G401.6 (cell line): Measurements from ENCODE around the gene CTSH.

Experiments used
- FAIRE-seq: peaks from 2 replicates; lab custom pipeline; 2012; peaks lifted over from hg19 to GRCh38; lab: Jason Lieb, UNC

Gene CTSH

DNA sequence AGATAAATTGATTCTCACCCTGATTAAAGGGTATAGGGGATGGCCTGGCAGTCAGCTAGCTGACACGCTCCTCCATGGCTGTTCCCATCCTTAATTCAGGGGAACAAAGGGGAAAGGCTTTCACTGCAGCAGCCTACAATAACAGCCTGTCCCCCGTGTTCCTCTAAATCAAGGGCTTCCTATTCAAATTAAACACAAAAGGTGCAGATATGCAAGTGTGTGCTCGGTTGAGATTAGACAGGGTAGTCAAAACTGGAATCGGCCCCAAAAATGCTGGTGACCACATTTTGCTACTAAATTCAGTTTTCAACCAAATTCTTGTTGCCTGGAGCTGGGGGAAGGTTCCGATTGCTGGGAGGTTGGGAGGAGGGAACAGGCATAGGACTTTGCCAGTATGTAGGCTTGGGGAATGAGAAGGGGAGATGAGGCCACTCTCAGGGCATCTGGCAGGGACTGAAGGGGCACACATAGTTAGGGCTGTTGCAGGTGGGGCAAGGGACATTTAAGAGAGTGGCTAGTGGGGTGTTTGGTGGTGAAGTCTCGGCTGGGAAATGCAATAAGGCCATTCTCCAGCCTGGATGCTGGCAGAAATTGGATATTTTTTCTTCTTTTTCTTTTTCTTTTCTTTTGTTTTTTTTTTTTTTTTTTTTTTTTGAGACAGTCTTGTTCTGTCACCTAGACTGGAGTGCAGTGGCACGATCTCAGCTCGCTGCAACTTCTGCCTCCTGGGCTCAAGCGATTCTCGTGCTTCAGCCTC is 32.9 kb upstream of the CTSH start:
- no peak for FAIRE-seq

DNA sequence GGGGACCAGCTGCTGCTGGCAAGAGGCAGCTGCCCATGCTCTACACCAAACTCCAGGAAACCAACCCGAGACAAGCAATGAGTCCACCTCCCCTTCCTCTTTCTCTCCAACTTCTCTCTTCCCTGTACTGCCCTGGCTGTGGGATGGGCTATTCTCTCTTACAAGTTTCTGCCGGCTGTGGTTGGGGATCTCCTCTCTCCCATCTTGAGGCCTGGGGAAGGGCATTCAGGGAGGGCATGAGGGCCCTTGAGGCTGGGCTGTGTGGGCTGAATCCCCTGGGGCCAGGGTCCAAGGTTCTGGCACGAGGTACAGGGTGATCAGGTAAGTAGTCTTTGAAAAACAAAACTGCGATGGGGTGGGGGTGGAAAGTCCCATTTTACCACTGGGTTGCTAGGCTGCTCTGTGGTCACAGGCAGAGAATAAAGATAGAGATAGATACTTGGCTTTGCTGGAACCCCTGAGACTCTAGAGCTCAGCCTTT is 32.3 kb upstream of the CTSH start:
- no peak for FAIRE-seq

DNA sequence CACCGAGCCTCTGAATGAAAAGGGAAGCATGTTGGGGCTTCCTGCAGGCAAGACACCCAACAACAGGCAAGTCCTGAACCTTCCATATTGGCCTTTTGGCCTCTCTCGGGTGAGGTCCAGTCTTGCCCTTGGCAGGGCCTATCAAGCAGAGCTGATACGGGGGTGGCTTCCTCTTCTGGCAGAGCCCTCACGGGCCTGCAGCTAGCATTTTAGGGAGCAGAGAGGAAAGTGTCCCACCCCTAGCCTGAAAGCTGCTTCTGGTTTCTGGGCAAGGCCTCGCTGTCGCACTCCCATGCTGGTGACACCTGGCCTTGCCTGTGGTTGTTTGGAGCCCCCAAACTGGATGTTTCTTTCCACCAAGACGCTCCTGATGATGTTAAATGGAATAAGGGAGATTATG is 31.8 kb upstream of the CTSH start:
- FAIRE-seq, result no peak

DNA sequence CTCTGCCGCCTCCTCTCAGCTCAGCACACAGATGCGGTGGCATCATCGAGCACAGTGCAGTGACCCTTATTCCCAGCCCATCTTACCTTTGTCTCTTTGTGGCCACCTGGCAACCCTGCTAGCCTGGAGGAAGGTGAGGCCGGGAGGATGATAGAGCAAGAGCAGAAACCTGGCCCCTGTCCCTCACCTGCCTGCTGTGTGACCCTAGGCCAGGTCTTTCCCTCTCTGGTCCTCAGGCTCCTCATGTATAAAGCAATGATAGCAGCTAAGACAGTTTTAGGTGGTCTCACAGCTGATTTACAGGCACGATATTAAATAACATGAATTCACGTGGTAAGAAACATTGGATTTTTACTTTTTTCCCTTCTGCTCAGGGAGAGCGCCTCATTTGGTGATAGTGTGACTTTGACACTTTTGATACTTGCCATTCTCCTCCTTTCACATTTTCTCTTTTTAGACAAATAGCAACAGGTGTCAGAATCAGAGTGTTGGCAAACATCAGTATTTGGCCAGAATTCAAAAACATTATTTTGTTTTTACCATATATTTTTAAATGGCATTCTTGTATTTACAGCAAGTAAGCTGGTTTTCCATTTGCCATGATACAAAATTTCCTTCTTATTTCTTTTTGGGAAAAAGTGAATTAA is 29.5 kb upstream of the CTSH start:
- FAIRE-seq, result no peak

DNA sequence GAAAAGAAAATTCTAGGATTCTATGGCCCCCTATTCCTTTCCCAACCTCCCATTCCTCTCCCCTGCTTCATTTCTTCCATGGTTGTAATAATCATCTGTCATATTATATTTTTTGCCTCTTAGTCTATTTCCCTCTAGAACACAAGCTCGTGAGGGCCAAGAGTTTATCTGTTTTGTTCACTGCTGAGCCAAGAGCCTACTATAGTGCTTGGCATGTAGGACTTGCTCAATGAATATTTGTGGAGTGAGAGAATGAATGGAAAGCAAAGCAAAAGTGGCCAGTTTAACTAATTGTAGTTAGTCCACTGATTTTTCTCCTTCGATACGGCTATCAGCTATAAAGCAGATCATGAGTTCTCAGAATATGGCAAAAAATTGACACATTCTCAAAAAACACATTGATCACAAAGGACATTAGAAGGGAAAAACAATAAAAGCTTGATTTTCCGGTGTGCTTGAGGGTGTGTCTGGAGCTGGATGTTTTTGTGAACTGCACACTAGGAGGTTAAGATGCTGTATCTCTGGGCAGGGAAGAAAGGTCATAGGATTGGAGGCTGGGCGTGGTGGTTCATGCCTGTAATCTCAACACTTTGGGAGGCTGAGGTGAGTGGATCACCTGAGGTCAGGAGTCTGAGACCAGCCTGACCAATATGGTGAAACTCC is 25.0 kb upstream of the CTSH start:
- no peak for FAIRE-seq

DNA sequence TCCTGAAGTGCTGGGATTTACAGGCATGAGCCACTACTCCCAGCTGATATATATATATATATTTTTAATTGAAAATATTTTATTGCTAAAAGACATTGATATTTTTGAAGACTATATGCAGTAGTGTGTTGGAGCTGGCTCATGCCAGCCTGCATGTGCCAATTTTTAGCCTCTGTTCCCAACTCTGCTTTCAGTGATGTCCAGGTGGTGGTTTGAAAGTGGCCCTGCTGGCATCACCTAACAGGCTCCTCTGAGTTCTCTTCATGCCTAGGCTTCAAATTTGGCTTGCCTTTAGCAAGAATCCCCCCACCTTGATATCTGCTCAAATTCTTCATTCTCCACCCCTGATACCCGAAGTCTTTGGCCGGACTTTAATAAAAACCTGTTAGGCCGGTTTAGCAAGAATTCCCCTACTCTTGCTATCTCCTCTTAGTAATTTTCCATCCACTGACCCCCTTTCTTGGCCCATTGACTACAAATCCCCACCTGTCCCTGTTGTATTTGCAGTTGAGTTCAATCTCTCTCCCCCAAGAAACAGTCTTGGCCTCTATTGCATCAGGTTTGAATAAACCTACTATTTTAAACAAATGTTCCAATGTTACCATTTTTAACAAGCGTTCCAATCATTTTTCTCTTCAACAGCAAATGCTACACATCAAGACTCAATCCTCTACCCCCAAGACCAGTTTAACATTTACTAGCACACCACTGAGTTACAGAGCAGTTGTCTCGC is 23.9 kb upstream of the CTSH start:
- no peak for FAIRE-seq

DNA sequence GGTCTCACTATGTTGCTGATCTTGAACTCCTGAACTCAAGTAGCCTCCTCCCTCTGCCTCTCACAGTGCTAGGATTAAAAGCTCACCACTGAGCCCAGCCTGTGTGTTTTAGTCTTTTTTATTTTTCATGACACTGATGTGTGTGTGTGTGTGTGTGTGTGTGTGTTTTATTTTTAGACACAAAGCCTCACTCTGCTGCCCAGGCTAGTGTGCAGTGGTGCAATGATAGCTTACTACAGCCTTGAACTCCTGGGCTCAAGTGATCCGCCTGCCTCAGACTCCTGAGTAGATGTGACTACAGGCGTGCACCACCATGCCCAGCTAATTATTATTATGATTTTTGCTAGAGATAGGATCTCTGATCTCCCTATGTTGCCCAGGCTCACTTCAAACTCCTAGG is 23.3 kb upstream of the CTSH start:
- FAIRE-seq, result no peak

DNA sequence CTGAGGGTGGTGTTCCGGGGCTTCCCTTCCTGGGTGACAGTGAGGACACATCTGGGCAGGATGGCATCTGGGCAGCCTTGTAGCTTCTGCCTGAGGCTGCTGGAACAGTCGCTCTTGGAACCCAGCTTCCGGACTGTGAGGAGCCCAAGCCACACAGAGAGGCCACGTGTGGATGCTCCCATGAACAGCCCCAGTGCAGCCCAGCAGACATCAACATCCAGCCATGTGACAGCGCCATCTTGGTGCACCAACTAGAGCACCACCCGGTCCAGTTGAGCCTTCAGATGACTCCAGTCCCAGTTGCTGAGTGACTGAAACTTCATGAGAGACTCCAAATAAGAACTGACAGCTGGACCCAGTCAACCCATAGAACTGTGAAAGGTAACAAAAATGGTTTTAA is 15.5 kb upstream of the CTSH start:
- no peak for FAIRE-seq

DNA sequence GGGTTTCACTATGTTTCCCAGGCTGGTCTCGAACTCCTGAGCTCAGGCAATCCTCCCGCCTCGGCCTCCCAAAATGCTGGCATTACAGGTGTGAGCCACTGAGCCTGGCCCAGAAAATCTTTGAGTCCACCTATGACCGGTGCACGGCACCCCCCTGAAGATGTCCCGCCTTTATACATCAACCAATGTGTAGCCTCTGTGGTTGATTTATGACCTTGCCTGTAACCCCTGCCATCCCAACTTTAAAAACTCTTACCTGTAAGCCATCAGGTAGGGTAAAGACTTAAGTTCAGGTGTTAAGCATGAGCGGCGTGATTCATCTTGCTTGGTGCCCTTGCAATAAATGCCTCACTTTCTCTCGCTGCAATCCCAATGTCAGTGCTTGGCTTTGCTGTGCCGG is 14.5 kb upstream of the CTSH start:
- no peak for FAIRE-seq

DNA sequence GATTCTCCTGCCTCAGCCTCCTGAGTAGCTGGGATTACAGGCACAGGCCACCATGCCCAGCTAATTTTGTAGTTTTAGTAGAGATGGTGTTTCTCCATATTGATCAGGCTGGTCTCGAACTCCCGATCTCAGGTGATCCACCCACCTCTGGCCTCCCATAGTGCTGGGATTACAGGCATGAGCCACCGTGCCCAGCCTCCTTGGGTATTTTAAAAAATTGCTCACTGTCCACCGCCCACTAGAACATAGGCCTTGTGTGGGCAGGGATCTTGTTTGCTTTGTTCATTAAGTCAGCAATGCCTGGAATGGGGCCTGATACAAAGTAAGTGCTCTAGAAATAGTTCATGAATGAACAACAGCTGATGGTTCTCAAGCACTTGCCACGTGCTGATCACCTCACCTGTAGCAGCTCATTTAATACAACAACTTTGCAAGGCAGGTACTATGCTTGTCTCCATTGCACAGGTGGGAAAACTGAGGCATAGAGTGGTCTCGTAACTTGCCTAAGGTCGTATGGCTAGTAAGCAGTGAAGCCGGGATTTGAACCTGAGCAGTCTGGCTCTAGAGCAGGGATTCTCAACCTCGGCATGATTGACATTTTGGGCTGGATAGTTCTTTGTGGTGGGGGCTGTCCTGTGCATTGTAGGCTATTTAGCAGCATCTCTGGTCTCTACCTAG is 12.7 kb upstream of the CTSH start:
- no peak for FAIRE-seq

DNA sequence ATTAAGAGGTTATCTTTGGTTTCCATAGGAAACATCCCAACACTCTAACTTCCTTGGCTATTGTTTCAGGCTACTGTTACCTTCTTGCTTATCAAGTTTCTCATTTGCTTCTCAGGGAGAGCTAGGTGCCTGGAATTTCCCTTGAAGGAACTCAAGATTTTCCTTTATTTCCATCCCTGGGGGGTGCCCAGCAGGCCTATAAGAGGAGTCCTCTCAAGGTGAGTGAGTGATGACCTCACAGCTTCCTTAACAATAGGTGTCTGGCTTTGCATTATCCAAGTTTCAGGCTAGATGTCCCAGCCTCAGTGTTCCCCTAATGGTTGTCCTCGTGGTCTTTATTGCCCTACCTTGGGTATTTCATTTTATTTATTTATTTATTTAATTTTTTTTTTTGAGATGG is 12.1 kb upstream of the CTSH start:
- FAIRE-seq, result no peak

DNA sequence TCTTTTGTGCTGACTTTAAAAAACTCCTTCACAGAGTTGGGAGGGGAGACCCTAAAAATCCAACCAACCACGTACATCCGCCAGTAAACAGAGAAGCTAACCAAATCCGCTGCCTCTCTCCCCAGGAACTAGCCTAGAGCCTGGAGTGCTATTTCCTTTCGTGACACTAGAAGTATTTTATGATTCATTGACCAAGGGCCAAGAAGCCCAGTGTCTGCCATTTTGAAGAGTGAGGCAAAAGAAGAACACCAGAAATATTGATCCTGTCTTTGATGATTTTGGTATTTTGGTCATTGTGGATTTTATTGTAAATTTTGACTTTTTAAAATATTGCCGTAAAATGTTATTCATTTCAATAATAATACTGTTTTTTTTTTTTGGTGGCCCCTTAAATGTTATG is 10.5 kb upstream of the CTSH start:
- no peak for FAIRE-seq

DNA sequence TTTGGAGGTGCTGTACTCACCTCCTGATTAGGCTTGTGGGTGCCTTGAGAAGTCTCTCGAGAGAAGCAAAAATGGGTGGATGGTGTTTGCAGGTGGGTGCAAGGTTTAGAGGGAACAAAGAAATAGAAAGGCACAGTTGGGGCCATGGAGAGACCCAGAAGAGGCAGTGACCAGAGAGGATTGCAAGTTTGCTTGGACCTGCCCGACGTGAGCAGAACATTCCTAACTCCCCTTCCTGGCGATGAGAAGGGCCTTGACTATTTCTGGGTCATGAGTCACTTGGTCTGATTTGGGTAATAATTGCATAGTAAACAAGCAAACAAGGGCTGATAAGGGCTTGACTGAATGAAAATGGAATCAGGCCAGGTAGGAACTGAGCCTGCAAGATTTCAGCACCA is 7.0 kb upstream of the CTSH start:
- FAIRE-seq, result no peak

DNA sequence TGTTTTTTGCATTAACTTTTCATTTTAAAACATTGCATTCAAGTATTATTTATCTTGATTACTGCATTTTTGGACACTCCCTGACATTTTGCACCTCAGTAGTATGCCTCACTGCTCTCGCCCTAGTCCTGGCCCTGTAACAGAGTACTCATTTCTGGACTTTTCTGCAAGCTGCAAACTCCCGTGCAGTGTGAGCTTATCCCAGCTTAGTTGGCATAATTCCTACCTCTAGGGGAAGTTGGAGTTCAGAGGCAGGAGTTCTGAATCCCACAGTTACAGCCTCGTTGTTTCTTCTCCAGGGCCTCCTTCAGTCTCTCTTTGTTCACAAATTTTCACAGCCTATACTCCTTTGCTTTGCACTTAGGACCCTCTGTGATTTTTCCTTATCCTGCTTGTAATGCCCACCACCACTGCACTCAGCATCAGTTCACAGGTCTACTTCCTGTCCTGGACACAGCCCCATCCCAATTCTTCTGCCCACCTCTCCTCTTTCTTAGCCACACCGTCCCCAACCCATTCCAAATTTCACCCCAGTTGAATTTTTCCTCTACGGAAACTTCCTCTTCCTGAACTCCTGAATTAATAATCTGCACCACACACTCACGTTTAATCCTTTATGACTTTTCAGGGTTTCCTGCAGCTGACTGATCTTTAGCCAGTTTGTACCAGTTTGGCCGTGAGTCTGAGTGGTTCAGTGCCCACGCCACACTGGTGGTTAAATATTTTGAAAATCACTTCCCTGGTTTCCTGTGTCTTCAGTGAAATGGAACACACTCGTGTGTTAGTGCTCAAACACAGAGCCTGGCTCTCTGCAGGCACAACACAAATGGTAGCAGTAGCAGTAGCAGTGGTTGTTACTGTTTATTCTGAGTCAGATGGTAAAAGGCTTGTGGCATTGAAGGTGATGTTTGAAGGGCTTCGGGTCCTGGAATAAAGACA is 6.3 kb upstream of the CTSH start:
- FAIRE-seq, result no peak

DNA sequence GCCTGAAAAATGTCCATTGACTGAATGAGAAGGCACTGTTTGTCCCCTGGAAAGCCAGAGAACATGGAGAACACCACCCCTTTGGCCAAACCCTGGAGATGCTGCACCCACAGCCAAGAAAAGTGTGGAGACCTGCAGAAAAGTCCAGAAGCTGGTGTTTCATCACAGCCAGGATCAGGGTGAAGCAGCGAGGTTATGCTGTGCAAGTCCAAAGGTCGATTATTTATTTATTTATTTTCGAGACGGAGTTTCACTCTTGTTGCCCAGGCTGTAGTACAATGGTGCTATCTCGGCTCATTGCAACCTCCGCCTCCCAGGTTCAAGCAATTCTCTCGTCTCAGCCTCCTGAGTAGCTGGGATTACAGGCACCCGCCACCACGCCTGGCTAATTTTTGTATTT is 5.5 kb upstream of the CTSH start:
- no peak for FAIRE-seq

DNA sequence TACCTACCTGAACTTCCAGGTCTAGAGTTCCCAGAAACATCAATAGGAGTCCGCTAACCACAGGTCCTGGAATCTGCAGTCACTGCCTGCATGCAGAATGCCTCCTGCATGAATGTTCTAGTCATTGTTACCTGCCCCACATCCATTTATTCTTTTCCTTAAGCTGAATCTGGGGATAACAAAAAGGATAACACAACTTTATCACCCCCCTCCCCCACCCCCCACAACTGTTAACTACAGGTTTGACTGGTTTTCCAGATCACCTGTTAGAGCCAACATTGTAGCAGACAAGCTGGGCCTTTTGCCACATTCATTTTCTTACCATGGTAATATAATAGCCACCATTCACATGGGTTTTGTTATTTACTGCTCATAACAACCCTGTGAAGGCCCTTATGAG is 4.6 kb upstream of the CTSH start:
- no peak for FAIRE-seq

DNA sequence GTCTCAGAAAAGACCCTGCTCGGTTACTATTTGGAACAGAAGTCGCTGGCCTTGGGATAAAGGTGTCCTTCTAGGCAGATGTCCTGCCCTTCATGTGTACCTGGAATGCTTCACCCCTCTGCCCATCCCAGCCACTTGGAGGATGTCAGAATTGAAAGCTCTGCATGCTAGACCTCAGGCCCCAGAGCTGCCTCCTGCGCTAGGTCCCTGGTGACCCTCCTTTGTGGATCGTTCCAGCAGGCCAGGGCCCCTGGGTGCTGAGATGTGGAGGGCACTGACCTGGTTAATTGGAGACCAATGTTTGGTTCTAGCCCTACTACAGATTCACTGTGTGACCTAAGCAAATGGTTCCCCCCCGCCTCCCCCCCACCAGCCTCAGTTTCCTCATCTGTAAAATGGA is 2.7 kb upstream of the CTSH start:
- FAIRE-seq, result no peak

DNA sequence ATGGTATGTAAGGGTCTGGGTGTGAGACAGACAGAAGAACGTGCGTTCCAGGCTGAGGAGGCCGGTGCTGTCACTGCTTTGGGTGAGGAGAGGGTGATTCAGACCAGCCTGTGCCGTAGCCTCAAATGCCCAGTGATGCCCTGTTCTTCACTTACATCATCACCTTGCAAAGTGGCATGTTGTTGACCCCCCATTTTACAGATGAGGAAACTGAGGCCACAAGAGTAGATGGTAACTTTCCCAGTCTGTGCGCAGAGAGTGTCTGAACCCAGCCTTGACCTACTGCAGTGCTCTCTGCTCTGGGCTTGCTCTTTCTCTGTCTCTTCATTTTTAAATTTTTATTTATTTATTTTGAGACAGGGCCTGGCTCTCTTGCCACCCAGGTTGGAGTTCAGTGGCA is 1.6 kb upstream of the CTSH start:
- no peak for FAIRE-seq

DNA sequence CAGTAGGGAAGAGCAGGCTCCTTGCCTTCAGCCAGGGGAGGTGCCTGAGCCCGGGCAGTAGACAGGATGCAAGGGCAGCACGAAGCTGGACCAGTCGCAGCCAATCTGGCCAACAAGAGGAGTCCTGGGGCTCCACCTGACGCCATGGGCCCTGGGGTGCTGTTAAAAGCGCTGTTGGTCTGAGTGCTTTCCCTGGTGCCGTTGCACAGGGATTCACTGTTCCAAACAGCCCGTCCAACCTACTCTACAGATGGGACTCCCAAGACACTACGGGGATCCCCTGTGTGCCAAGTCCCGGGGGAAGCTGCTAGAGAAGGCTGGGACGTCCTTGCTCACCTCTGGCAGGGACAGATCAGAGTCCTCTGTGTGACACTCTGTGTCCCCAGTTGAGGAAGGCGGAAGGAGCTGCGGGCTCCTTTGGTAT is 632 bp downstream of the CTSH start:
- no peak for FAIRE-seq

DNA sequence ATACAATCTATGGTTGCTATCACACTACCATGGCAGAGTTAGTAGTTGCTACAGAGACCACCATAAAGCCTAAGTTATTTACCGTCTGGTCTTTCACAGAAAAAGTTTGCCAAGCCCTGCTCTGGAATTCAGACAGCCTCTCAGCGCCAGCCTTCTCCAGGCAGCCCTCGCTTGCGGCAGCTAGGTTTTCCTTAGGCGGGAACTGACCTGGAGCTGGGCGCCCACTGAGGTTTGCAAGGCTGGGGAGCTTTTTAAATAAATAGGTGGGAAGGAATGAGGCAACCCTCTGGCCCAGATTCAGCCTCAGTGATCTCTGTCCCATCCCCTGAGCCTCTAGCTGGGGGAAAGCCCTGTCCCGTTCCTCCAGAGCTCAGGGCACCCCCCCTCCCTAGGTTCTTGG is 1.2 kb downstream of the CTSH start:
- FAIRE-seq, result no peak

DNA sequence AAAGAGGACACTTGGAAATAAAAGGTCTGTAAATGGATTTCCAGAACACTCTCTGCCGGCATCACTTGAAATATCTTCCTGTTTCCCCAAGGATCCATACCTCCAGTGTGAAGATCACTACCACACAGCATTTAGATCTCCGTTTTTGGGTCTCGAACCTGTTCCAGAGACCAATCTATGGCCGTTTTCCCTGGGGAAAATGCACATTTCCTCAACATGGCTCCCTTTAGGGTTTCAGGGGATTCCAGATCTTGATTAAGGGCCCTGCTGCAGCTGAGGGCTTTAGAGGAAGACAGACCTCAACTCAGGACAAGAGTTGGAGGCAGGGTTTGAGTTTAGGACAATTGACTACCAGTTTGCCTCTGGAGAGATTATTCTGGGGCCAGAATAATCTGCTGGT is 2.1 kb downstream of the CTSH start:
- FAIRE-seq, result no peak
